ENCODE measurements around the gene SEC31B.

SEC31B gene

DNA sequence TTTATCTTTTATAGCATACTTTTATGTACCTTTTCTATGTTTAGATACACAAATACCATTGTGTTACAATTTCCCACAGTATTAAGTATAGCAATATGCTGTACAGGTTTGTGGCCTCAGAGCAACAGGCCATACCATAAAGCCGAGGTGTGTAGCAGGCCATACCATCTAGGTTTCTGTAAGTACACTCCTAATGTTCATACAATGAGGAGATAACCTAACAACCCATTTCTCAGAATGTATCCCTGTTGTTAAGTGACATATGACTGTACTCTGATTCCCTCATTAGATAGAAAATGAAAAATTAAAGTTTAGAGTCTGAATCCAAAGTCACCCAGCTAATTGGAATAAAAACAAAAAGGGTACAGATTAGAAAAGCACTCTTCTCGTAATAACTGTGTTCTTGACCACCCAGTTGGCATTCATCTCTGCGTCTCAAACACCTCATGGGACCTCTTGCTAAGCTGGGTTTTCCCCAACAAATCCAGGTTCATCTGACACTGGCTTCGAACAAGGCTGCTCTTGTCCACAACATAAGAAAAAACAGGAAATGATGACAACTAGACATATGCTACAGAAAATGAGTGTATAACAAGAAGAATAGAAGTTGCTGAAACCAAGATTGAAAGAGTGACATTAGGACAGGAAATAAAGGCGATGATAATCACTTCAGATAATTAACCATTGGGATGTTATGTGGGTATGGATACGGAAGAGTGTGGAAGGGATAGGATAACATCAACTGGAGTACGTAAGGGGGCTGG lies 8.6 kb upstream of the SEC31B start:
- DNase-seq (ENCODE audit: low read depth in 2 of 2) = no peak

- no peak for DNase-seq (ENCODE audit: low read depth in 2 of 2)
These were observed 5.0 kb upstream of the SEC31B start for GRCh38 chr10:100524638-100525037.

DNA sequence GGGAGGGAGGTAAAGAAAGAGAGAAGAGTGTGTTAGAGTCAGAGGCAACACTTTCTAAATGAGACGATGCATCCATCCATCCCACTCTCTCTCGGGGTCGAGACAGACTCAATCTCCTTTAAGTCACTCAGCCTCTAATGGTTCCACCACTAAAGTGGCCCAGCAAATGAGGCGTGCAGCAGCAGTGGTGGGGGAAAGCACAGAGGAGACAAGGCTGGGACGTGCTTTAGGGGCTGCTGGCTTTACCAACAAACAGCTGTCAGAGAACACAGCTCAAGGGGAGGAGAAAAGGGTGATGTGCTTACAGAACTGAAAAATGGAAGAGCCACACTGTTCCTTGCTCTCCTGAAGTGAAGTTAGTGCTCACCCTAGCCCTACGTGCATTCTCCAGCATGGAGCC lies 4.5 kb upstream of the SEC31B start:
- no peak for DNase-seq (ENCODE audit: low read depth in 2 of 2)

DNA sequence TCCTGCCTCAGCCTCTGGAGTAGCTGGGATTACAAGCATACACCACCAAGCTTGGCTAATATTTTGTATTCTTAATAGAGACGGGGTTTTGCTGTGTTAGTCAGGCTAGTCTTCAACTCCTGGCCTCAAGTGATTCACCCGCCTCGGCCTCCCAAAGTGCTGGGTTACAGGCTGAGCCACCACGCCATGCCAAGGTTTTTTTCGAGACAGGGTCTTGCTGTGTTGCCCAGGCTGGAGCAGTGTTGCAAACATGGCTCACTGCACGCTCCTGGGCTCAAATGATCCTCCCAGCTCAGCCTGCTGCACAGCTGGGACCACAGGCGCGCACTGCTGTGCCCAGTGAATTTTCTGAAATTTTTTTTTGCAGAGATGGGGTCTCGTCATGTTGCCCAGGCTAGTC lies 3.3 kb upstream of the SEC31B start:
- DNase-seq (ENCODE audit: low read depth in 2 of 2) = no peak

- DNase-seq (ENCODE audit: low read depth in 2 of 2) = no peak
These were observed 2.6 kb upstream of the SEC31B start for GRCh38 chr10:100522107-100522801.

GRCh38 chr10:100520811-100521210 lies 1.1 kb upstream of the SEC31B start:
- no peak for DNase-seq (ENCODE audit: low read depth in 2 of 2)

GRCh38 chr10:100518761-100519241 lies 860 bp downstream of the SEC31B start:
- DNase-seq (ENCODE audit: low read depth in 2 of 2) = peak in 1 of 2 donors; percentile 54

- DNase-seq (ENCODE audit: low read depth in 2 of 2) = no peak
These were observed 2.8 kb downstream of the SEC31B start for GRCh38 chr10:100516847-100517246.

DNA sequence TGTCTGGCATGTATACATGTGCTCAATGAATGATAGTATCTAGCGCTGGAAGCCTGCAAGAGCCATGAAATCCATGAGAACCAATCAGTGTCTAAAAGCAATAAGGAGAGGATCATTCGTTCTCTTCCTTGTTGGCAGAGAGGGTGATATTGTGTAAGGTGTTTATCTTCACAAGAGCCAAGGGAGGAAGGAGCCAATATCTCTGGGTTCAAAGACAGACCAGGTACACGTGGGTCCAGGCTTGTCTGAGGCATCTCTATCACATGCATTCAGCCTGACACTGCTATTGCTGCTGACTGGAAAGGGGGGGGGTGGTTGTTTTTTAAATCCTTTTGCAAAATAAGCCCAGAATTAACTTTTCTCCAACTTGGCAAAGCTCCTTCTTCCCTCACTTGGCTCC lies 4.0 kb downstream of the SEC31B start:
- DNase-seq (ENCODE audit: low read depth in 2 of 2) = no peak

- DNase-seq (ENCODE audit: low read depth in 2 of 2) = peak in 1 of 2 donors; percentile 58
These were observed 8.9 kb downstream of the SEC31B start for GRCh38 chr10:100510533-100511308.

DNA sequence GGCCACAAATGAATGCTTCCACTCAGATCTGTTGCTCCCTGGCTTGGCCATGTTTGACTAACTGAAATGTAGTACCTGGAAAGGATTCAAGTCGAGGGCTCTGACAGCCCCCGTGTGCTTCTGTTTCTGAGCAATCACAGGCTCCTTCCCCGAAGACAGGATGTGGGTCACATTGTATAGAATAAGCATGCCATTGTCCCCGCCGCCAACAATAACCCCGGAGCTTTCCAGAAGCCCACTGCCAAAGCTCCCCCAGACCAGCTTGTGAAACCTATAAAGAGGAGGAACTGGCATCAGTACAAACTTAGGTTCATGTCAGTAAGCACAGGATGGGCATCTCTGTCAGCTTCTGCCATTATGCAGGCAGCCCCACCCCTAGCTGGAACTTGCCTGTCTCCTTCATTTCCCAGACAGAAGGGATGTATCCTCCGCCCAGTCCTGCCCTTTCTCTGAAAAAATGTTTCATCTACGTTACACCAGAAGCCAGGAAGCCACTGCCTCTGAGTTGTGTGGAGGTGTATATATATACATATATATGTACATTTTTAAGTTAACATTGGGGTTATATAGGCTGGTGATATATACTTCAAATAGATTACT lies 10.3 kb downstream of the SEC31B start:
- no peak for DNase-seq (ENCODE audit: low read depth in 2 of 2)

DNA sequence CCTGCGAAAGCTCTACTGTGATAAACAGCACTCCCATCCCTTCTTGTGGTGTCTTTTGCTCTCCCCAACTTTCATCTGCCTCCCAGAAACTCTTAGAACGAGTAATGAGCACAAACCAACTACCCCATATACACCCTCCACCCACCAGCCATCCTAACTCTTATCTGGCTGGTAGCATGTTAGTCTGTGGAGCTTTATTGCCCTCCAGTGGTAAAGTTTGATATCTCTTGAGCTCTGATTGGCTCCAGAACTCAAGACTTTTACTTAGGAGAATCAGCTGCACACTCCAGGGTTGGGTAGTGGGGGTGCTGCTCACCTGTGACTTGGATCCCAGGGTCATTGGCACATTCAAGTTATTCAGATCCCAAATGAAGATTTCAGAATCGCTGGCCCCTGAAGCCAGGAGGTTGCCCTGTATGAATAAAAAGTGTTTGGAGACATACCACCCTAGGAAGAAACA lies 10.9 kb downstream of the SEC31B start:
- DNase-seq (ENCODE audit: low read depth in 2 of 2) = no peak

DNA sequence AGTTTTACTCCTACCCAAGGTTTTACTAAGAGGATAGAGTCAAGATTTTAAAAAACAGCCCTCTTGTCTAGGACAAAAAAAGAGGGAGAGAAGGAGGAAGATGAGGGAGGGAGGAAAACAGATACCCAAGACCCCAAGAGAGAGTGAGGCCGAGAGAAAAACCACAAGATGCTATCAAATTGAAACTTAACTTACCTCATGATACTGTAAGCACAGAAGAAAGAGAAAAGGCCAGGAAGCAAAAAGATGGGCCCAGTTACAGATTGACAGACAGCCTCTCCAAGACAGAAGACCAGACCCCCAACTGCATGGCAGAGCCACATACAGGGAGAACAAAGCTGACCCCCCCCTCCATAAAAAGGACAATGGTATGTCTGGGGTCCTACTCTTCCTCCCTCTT lies 11.4 kb downstream of the SEC31B start:
- no peak for DNase-seq (ENCODE audit: low read depth in 2 of 2)

- no peak for DNase-seq (ENCODE audit: low read depth in 2 of 2)
These were observed 12.3 kb downstream of the SEC31B start for GRCh38 chr10:100507357-100507732.

DNA sequence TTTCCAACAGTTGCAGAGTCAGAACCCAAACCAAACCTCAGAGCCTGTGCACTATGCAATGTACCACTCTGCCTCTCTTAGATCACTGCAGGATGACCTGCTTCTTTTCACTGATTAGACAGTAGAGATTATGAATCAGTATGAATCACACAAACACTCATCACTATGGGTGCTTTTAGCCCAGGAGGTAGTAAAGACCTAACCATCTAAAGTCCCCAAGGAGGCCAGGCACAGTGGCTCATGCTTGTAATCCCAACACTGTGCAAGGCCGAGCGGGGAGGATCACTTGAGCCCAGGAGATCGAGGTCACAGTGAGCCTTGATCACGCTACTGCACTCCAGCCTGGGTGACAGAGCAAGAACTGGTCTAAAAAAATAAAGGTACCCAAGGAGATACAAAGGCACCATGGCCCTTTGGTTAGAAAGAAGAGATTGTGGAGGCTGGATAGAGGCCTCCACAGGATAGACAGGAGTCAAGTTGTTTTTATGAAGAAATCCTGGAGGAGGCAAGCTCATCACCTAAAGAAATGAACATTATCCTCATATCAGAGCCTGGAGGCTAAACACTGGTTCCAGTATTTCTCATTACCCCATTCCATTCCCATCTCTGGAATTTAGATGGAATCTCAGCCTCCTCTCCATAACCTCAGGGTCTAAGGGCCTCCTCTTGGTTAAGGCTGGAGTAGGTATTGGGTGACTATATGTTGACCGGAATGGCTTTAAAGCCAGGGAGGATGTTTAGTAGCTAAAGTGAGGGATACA lies 12.9 kb downstream of the SEC31B start:
- DNase-seq (ENCODE audit: low read depth in 2 of 2) = no peak

DNA sequence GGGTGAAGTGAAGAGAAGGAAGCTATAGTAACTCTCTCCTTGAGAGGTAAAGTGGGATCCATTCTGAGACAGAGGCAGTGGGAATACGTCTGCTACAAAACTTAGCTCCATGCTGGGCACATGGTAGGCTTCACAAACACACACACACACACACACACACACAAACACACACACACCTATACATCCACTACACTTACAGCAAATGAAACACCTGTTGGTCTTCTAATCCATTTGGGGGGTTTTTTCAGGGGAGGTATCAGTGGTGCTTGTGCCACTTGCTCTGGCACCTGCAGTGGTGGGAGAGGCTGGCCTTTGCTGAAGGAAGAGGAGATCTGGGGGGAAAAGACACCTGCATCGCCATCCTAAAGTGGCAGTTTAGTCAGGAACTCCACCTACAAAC lies 14.5 kb downstream of the SEC31B start:
- DNase-seq (ENCODE audit: low read depth in 2 of 2) = no peak

DNA sequence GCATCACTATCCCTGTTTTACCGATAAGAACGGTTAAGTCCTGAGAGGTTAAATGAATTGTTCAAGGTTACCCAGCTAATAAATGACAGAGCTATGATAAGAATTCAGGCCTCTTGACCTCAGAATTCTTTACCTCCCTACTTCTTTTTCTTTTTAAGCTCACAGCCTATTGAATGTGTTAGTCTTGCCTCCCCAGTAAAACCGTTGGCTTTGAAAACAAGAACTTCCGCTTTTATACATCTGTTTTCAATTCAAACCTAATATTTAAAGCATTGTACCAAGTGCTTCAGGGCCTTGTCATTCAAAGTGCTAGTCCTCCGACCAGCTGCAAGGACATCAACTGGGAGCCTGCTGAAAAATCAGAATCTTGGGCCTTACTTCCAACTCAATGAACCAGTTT lies 15.6 kb downstream of the SEC31B start:
- no peak for DNase-seq (ENCODE audit: low read depth in 2 of 2)

- no peak for DNase-seq (ENCODE audit: low read depth in 2 of 2)
These were observed 16.7 kb downstream of the SEC31B start for GRCh38 chr10:100502926-100503494.

- DNase-seq (ENCODE audit: low read depth in 2 of 2) = no peak
These were observed 18.2 kb downstream of the SEC31B start for GRCh38 chr10:100501423-100501822.

- DNase-seq (ENCODE audit: low read depth in 2 of 2) = no peak
These were observed 21.6 kb downstream of the SEC31B start for GRCh38 chr10:100498059-100498458.

- no peak for DNase-seq (ENCODE audit: low read depth in 2 of 2)
These were observed 23.1 kb downstream of the SEC31B start for GRCh38 chr10:100496567-100496966.

All from stimulated activated CD8-positive, alpha-beta memory T cell treated with anti-CD3 and anti-CD28 coated beads, Interleukin-2, amount 100 ng/mL, for 48 hours (primary cell).